ENCODE measurements around the gene LDAH.

Gene LDAH

DNA sequence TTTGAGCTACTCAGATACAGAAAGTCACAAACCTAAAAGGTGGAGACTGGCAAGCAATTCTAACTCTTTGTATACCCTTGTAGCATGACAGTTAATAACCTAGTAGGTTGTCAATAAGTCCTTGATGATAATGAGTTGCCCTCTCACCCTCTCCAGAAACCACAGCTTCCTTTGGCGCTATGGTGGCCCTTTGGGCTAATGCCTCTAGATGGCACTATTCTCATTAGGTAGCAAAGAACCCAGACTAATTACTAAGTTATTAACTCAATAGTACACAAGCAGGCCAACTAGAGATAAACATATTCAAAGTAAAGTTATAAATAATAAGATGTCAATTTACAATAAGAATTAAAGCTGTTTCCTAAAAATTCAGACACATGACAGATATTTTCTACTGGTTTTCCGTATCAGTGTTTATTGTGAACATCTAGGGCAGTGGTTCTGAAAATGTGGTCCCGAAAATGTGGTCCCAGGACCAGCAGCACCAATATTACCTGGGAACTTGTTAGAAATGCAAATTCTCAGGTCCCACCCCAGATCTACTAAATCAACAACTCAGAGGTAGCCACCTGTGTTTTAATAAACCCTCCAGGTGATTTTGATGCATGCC lies 41.1 kb downstream of the LDAH start:
- DNase-seq (ENCODE audit: low spot score), result peak; percentile 18

GRCh38 chr2:20771299-20771698 lies 51.6 kb downstream of the LDAH start:
- no peak for DNase-seq (ENCODE audit: low spot score)

- DNase-seq (ENCODE audit: low spot score), result no peak
These were observed 55.9 kb downstream of the LDAH start for GRCh38 chr2:20766798-20767644.

DNA sequence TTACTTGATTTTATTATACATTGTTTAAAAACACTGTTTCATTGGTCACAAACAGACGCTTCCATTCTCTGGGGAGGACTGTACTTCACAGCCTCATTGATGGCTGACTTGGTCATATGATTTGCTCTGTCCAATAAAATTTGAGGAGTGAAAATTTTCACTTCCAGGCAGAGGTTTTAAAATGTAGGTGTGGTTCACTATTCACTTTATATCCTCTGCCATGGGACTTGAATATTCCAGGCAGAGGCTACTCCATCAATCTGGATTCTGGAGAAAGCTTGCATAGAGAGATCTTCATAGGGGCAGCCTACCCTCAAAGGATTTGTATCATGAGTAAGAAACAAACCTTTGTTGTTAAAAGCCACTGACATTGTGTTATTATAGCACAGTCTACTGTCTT lies 56.7 kb downstream of the LDAH start:
- DNase-seq (ENCODE audit: low spot score), result no peak

- no peak for DNase-seq (ENCODE audit: low spot score)
These were observed 59.8 kb downstream of the LDAH start for GRCh38 chr2:20762945-20763683.

GRCh38 chr2:20759487-20759886 lies 63.4 kb downstream of the LDAH start:
- no peak for DNase-seq (ENCODE audit: low spot score)

DNA sequence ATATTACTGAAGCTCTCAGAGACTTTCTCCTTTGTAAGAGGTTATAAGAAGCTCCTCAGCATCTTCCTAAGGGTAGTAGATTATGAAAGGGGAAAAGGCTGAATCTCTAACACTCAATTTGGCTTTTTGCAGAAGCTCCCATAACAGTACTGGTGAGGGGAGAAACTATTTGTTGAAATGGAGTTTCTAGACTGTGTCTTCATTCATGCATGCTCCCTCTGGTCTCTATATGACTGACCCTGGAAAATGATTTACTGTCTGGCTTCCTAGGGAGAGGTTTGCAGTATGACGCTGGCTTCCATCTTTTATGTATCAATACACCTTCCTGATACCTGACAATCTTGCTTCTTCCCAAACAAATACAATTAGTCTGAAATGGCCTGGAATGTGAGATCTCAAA lies 63.9 kb downstream of the LDAH start:
- no peak for DNase-seq (ENCODE audit: low spot score)

- no peak for DNase-seq (ENCODE audit: low spot score)
These were observed 65.4 kb downstream of the LDAH start for GRCh38 chr2:20757405-20758090.

DNA sequence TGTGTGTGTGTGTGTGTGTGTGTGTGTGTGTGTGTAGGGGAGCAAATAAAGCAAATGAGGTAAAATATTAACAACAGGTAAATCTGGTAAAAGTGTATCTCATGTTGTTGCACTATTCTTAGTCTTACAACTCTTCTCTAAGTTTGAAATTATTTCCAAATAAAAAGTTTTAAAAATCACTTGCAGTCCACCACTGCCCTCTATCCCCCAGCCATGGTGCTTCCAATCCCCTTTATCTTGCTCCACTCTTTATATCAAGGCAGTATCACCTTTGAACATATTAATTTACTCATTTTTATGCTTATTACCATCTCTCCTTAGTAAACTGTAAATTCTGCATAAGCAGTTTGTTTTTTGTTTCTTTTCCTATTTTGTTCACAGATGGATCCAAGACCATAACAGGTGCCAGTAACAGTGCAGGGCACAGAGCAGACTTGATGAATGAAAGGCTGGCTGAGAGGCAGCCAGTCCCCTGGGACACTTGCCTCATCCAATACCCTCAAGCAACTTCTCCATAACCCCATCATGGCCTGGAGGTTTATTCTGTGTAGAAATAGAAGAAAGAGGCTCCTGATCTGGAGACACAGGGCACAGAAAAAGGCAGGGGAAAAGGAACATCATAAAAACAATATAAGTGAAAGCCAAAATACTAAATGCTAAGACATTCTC lies 67.6 kb downstream of the LDAH start:
- DNase-seq (ENCODE audit: low spot score), result no peak

- no peak for DNase-seq (ENCODE audit: low spot score)
These were observed 70.6 kb downstream of the LDAH start for GRCh38 chr2:20752293-20752692.

- DNase-seq (ENCODE audit: low spot score), result no peak
These were observed 75.6 kb downstream of the LDAH start for GRCh38 chr2:20747317-20747716.

- DNase-seq (ENCODE audit: low spot score), result no peak
These were observed 76.9 kb downstream of the LDAH start for GRCh38 chr2:20745924-20746555.

DNA sequence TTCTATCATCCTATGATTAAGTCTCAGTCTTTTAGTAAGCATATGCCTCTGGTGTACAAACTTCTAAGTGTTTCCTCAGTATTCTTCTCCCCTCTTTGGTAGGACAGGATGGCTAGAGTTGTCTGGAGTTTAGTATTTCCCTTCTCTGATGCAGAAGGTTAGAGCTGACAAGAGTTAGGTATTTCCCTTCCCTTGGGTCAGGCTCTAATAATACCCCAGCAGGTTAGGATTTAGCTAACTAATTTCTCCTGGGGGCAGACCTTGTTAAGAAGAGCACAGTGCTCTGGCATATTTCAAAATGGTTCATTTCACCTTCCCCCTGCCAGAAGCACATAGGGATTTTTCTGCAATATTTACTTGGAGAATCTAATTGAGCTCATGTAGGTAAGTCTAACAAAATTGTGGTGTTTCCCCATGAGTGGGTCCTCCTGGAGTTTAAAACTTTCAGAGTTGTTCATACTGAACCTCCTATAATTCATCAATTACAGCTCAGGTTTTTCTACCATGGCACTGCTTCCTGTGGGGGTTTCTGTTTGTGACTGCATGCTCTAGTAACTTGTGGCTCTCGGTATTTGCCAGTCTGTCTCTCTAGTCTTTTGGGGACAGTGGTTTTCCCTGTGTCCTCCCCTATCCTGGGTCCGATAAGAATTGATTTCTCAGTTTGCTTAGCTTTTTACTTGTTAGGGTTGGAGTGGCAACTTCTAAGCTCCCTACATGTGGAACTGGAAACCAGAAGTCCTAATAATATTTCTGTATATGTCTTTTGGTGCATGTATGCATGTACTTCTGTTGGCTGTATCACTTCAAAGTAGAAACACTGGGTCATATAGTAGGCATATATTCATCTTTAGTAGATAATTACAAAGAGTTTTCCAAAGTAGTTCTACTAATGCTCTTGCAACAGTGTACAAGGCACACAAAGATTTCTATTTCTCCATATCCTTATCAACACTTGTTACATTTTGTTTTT lies 78.2 kb downstream of the LDAH start:
- DNase-seq (ENCODE audit: low spot score), result no peak

- no peak for DNase-seq (ENCODE audit: low spot score)
These were observed 84.1 kb downstream of the LDAH start for GRCh38 chr2:20738772-20739171.

GRCh38 chr2:20737505-20737904 lies 85.4 kb downstream of the LDAH start:
- DNase-seq (ENCODE audit: low spot score), result no peak

DNA sequence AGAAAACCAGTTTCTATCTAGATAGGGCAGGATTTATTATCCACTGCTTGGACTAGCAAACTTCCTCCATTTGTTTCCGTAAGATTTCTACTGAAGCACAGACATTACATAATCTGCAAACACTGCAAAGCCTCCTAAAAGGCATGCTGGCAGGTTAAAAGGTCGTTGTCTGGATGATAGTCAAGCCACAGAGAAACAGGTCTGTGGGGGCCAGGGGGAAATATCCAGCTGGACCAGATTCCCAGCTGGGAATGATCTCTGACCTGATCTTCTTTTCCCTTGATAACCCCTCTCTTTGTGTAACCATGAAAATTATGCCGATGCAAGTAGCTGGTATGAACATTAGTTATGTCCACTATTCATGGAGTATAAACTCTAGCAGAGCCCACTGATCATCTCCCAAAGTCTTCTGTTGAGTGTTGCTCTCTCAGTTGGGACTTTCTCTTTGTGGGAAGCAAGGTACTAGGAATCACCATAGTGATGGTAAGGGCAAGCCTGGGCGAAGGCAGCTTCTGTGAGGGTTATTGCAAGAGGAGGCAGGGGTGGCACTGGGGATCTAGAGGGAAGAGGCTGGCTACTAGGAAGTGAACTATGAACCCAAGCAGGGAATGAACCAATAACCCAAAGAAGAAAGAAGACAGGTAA lies 94.7 kb downstream of the LDAH start:
- DNase-seq (ENCODE audit: low spot score), result no peak

GRCh38 chr2:20726913-20727312 lies 96.0 kb downstream of the LDAH start:
- no peak for DNase-seq (ENCODE audit: low spot score)

DNA sequence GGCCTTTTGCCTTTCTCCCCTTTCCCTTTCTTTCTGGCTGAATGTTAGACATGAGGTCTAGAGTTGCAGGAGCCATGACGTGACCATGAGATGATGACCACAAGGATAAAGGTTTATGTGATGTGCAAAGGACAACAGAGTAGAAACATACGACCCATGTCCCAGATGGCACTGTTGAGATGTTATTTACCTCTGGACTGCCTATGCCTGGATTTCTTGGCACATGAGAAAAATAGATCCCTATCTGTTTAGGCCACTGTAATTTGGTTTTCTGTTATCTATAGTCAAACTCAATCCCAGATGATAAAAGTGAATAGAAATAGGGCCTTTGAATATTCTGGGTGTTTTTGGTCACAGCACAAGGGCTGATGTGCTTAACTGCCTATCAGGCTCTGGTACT lies 97.1 kb downstream of the LDAH start:
- no peak for DNase-seq (ENCODE audit: low spot score)

DNA sequence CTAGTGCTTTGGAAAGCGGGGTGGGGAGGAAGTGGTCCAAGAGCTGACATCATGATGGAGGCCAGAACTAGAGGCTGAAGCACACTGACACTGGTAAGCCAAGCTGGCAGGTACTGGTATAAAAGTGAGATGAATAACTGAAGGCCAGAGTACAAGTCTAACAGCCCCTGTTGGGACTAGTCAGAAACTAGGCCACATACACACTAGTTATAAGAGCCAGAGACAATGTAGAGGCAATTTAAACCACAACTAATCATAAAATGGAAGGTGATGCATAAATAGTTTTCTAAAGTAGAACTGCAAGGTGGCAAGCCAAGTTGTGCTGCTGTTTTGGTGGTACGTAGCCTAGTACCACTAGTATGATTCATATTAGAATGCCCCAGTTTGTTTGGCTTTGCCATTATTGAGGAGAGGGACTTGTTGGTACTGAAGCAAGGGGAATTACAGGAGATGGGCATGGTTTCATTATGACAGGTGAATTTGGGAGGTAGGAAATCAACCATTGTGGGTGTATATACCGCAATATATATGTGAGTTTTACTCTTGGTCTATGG lies 98.3 kb downstream of the LDAH start:
- DNase-seq (ENCODE audit: low spot score), result no peak

Measured in AG08395 (cell line).